ENCODE results near the gene CHCT1.
"Not testable (repeated sequence)": the region's sequence is repeated elsewhere in the genome, so short reads cannot be mapped to it uniquely, and the experiment has no call there.

- TF ChIP-seq CTCF, POLR2A (IDR thresholded peaks at IDR 0.05): not testable (repeated sequence)
Observed at GRCh38 chr17:60378187-60378586, 44.1 kb upstream of the CHCT1 start.
